ENCODE results near the gene NFKBIE. TPM values are rescaled to one million over a fixed set of nuclear protein-coding genes. Genes with fewer than 3 reads are reported as not detected.
A peak's percentile ranks its signal among the peaks of the same experiment; 100 is the strongest.

Gene NFKBIE
- total RNA-seq, 6 donors from 2014 or later: 7.8 to 27.0 (median 13.6) TPM

GRCh38 chr6:44245912-44246662, 19.3 kb downstream of the NFKBIE start:
- Histone ChIP-seq H3K4me1 (peaks cover 15 to 28% (median 23%) of the 10 kb centered on the region in 4 donors), H3K27ac (peak overlapping the region; percentile 88 to 99 (median 94)), H3K4me3 (peak overlapping the region; percentile 79 to 98 (median 87)), H3K36me3 (peaks cover 19 to 26% (median 23%) of the 10 kb centered on the region in 4 donors), H3K9me3 (no peaks in the 10 kb centered on the region), H3K27me3 (no peaks in the 10 kb centered on the region)
- ATAC-seq (ENCODE audit: low FRiP score in 2 of 2) (peak; percentile 90 to 92), DNase-seq (peak; percentile 94 to 99)
- 0 to 2% methylated on average over 9 to 57 of the region's 62 CpGs for WGBS, 2 donors
- TF ChIP-seq EP300 (IDR thresholded peaks at IDR 0.05) (peak in 1 of 4 donors; percentile 89), POLR2A (IDR thresholded peaks at IDR 0.05) (peak in 3 of 4 donors; percentile 19 to 50 (median 47)), CTCF (IDR thresholded peaks at IDR 0.05) (peak in 2 of 6 experiments; percentile 27 to 49), POLR2AphosphoS5 (IDR thresholded peaks at IDR 0.05) (peak; percentile 6 to 71)

- DNase-seq (no peak), ATAC-seq (ENCODE audit: low FRiP score in 2 of 2) (no peak)
- TF ChIP-seq POLR2A (IDR thresholded peaks at IDR 0.05) (no peak), EP300 (IDR thresholded peaks at IDR 0.05) (no peak), CTCF (IDR thresholded peaks at IDR 0.05) (no peak), POLR2AphosphoS5 (IDR thresholded peaks at IDR 0.05) (no peak)
- H3K27me3 ChIP-seq: no peaks in the 10 kb centered on the region
- H3K27ac ChIP-seq: peak overlapping the region; percentile 88 to 99 (median 94)
- peaks cover 12 to 28% (median 23%) of the 10 kb centered on the region in 4 donors for H3K4me1 ChIP-seq
- peaks cover 13 to 19% (median 17%) of the 10 kb centered on the region in 4 donors for H3K36me3 ChIP-seq
- WGBS, 2 donors: 76 to 79% methylated on average over 10 to 12 of the region's 12 CpGs
- no peaks in the 10 kb centered on the region for H3K9me3 ChIP-seq
- H3K4me3 ChIP-seq: peak overlapping the region in 3 of 4 donors; percentile 79 to 98 (median 88)
Observed at GRCh38 chr6:44245391-44245911, 19.9 kb downstream of the NFKBIE start.

GRCh38 chr6:44243345-44243744, 22.0 kb downstream of the NFKBIE start:
- no peak overlapping the region for H3K4me3 ChIP-seq
- no peak for TF ChIP-seq POLR2A (IDR thresholded peaks at IDR 0.05)
- TF ChIP-seq CTCF (IDR thresholded peaks at IDR 0.05): no peak
- no peak for TF ChIP-seq EP300 (IDR thresholded peaks at IDR 0.05)
- no peak for TF ChIP-seq POLR2AphosphoS5 (IDR thresholded peaks at IDR 0.05)
- peaks cover 2 to 14% (median 13%) of the 10 kb centered on the region in 4 donors for H3K4me1 ChIP-seq
- ATAC-seq (ENCODE audit: low FRiP score in 2 of 2) (no peak), DNase-seq (no peak)
- H3K27ac ChIP-seq: no peak overlapping the region
- 97% methylated on average over 7 of the region's 7 CpGs for WGBS, 2 donors
- no peaks in the 10 kb centered on the region for H3K36me3 ChIP-seq
- no peaks in the 10 kb centered on the region for H3K27me3 ChIP-seq
- H3K9me3 ChIP-seq: no peaks in the 10 kb centered on the region

GRCh38 chr6:44238687-44239350, 26.5 kb downstream of the NFKBIE start:
- WGBS, 2 donors: 82 to 86% methylated on average over 7 of the region's 7 CpGs
- no peaks in the 10 kb centered on the region for H3K36me3 ChIP-seq
- ATAC-seq (ENCODE audit: low FRiP score in 2 of 2): no peak

More at GRCh38 chr6:44238687-44239350, 26.5 kb downstream of the NFKBIE start:
- peak overlapping the region in 2 of 4 donors; percentile 90 to 97 for H3K27ac ChIP-seq
- no peak overlapping the region for H3K4me3 ChIP-seq
- H3K9me3 ChIP-seq: no peaks in the 10 kb centered on the region
- no peaks in the 10 kb centered on the region for H3K27me3 ChIP-seq
- DNase-seq: no peak
- H3K4me1 ChIP-seq: peaks cover 19 to 31% (median 26%) of the 10 kb centered on the region in 4 donors
- TF ChIP-seq POLR2A (IDR thresholded peaks at IDR 0.05) (no peak), POLR2AphosphoS5 (IDR thresholded peaks at IDR 0.05) (no peak), EP300 (IDR thresholded peaks at IDR 0.05) (no peak), CTCF (IDR thresholded peaks at IDR 0.05) (no peak)

Data from upper lobe of left lung (tissue), 6 donors.